HG02943 (cell line): Measurements from ENCODE around the gene TVP23C.
"Not testable (repeated sequence)": the region's sequence is repeated elsewhere in the genome, so short reads cannot be mapped to it uniquely, and the experiment has no call there.

Source experiments
- ATAC-seq: cut with Tn5 transposase; IDR thresholded peaks from one replicate; pipeline ENCODE4 v1.9.1; 2021; ENCODE audit warnings: mild to moderate bottlenecking, low read depth, moderate library complexity; ENCODE audit not compliant: unreplicated experiment

The TVP23C gene

DNA sequence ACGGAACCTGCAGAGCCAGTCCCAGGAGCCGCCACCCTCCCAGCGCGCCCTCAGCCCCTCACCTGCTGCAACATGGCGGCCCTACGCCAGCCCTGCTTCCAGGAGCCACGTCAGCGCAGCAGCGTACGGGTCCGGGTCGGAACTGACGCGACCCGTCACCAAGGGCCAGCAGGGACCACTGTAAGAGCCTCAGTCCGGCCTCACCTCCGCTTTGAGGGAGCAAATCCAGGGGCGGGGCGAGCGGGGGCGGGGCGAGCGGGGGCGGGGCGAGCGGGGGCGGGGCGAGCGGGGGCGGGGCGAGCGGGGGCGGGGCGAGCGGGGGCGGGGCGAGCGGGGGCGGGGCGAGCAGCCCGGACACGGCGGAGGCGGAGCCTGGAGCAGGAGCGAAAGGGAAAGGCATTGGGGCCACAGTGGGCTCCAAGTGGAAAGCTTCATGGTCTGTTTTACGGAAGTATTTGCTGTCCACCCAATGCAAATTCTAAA lies at the start of gene TVP23C:
TSS of gene TVP23C (minus strand) at position 109 of the 483 bp plus-strand sequence. CDS start at position 74, 35 bp downstream.
- peak; percentile 66 for ATAC-seq

DNA sequence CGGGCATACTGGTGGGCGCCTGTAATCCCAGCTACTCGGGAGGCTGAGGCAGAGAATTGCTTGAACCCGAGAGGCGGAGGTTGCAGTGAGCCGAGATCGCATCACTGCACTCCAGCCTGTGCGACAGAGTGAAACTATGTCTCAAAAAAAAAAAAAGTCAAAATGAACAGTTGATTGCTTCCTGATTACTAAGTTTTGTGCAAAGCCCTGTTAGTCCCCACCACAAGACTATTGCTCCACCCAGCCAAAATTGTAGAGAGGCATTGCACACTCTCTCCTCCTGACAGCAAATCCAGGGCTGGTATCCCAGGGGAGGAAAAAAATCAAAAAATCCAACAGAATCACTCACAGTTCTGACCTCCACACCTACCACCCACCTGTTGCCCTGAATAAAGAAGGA lies 29.7 kb upstream of the TVP23C start:
- not testable (repeated sequence) for ATAC-seq

DNA sequence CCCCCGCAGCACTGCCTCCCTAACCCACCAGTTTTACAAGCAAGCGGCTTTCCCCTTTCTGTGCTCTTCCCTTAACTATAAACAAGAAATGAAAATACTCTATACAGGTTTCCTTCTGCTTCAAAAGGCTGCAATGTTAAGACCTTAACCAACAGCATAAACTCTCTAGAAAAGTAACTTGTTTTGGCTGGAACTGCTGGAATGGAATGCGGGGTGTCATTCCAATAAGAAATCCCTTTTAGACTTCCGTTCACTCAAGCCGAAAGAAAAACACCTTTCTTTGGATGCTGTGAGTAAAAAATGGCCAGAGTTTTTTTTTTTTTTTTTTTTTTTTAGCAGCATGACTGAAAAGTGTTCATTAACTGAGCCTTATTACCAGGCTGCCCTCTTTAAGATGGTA lies 28.7 kb upstream of the TVP23C start:
- ATAC-seq: not testable (repeated sequence)

DNA sequence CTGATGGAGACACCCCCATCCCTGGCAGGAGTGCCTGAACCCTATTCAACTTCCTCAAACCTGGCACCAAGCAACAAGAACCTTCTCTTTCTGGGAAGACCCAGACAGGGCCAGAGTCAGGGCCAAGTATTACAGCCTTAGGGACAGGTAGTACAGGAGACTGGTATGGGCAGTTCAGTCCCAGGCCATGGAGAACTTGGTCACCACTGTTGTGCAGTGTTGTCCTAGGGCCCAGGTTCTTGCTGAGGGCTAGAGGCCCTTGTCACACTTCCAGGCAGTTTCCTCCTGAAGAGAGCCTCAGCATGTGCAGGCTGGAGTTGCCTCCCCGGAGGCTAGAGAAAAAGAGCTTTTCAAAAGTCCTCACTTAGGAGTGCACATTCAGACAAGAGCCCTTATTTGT lies 27.6 kb upstream of the TVP23C start:
- not testable (repeated sequence) for ATAC-seq

DNA sequence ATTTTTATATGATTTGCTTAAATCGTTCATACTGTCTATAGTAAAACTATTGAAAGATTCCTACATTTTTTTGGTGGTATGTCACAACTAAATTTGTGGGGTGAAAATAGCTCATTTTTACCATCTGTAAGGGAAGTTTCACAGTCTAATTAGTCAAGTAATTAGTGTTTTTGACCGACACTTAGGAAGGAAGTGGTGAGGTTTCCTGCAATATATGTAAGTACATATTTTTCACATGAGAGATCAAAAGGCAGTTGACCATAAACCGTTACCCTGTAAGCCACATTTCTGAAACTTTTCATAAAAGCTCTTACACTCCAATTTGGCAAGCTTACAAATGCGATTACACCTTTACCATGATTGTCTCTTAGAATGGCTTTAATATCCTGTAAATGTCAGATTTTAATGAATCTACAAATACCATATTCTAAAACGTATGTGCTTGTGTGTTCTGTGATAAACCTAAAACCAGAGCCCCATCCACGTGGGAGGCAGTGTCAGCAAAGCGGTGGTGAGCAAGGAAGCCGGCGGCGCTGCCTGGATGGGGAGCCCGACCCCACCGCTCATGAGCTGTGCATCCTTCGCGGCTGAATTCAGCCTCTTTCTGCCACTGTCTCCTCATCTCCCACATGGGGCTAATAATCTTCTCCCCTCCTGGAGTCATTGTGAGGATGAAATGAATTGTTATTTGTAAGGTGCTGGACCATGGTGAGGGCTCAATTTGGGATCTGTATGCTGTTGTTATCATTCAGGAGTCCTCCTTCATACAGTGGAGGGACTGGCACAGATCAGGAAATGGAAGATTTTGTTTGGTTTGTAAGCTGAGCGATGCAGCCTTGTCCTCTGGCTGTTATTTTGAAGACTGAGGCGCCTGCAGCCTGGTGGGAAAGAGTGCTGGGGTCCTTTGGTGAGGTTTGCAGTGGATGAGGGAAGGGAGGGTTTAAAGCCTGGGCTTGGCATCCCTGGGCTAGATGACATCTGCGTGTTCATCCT lies 26.6 kb upstream of the TVP23C start:
- ATAC-seq: not testable (repeated sequence)

DNA sequence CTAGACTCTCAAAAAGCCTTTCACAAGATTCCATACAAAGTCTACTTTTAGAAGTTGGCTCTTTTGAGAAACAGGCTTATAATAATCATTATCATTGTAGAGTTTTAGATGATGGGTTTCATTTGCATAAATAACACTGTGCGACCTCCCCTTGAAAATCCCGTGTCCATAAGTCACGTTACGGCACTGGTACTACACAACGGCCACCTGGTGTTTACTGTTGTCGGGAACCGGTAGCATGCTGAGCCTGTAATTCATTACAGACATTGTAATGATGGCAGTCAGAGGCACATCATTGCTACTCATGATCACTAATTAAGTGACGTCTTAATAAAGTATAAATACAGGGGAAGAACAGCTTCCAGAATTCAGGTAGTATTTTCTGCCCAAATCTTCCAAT lies 24.7 kb upstream of the TVP23C start:
- not testable (repeated sequence) for ATAC-seq

DNA sequence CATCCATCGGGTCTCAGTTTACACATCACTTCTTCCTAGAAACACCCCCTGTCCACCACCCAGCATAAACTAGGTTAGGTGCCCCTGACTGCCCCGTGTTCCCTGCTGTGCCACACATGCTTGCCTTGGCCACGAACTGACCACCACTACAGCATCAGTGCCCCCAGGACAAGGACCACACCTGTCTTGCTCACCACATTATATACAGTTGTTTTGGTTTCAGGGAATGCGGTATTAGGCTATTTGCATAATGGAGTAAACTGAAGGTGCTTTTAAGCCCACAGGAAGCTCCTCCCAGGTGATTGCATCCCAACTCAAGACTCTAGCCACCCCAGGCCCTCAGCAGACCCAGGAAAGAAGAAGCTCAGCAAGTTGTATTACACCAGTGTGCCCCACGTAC lies 20.0 kb upstream of the TVP23C start:
- not testable (repeated sequence) for ATAC-seq

DNA sequence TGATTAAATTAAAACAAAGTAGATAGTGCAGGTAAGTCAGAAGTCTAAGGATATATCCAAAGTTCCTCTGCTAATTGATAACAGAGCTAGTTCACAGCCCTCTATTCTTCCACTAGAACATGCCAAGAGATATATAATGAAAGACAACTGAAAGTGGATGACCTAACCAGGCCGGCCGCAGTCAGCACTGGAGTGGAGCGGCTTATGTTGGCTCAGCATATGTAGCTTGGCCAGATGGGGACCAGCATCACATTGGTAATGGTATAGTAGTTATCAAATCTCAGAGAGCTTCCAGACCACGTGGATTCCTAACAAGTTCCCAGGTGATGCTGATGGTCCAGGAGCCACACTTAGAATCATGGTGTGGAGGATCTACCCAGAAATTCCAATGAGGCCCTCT lies 18.2 kb upstream of the TVP23C start:
- ATAC-seq: not testable (repeated sequence)

DNA sequence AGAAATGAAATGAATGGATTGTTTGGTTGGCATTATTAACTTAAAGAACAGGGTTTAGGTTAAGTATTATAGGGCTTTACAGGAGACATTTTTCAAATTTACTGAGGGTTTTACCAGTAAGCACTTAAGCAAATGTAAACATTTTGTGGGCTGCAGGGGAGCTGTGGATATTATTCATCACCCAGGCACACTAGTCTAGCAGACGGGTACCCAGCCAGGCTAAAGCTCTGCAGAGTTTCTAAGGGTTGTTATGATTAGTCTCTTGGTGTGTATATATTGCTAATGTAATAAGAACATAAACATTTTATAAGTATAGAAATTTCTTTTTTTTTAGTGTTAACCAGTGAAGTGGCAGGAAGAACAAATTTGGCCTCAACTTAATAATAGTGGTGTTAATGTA lies 13.6 kb upstream of the TVP23C start:
- not testable (repeated sequence) for ATAC-seq

DNA sequence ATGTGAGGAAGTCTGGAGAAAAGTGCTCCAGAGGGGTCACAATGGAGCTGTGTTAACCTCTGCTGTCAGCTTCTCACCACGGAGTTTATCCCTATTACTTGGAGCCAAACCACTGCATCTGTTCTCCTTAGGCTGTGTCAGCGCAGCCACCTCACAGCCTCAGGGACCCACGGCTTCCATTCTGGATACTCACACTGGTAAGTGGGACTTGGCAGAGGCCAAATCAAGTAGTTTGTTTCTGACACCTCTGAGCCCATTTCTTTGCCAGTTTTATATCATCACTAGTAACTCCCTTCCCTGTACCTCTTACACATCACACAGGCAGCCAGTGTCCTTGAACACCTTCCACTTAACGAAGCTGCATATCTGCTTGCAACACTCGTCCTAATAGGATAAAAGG lies 11.4 kb upstream of the TVP23C start:
- ATAC-seq: not testable (repeated sequence)

DNA sequence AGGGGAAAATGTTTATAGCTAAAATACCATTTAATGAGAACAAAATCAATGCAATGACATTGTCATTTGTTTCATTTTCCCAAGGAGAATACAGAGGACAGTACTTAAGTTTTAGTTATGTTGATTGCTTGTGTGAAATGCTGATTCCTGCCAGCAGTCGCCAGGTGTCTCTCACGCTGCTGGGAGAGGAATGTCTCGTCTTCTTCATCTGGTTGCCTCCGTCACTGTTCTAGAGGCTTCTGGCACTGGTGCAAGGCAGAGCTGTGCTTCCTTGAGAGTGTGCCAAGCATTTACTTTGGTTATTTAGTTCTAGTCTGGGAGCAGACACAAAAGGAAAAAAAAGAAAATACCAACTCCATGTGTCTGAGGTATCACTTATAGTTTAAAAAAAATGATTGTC lies 10.6 kb upstream of the TVP23C start:
- not testable (repeated sequence) for ATAC-seq

DNA sequence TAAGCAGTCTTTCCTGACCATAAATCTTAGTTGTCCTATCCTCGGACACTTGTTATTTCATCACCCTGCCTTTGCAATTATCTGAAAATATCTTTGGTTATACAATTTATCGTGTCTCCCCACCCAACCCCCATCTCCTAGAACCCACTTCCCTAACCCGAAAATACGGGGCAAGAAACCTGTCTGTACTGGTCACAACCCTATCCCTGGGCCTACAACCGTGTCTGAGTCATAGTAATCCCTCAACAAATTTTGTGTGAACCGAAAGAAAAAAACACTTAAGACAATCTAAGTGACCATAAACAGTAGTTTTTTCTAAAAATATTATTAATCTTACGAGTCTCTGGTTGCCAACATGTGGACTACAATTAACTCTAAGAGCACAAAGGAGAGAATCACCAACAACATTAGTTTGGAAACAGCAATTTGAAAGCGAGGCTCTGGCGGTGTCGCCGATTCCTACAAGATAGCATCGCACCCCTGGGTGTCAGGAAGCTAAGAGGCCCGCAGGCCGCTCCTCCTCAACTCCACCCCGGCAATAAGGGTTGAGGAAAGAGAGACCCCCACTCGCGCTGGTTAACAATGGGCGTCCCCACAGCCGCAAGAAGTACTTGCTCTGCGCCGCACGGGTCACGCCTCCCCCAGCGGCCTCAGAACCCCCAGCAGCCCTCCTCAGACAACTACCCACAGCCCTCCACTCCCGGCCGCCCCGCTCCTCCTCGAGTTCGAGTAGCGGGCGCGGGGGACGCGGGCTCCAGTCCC lies 489 bp downstream of the TVP23C start:
- peak; percentile 44 for ATAC-seq

DNA sequence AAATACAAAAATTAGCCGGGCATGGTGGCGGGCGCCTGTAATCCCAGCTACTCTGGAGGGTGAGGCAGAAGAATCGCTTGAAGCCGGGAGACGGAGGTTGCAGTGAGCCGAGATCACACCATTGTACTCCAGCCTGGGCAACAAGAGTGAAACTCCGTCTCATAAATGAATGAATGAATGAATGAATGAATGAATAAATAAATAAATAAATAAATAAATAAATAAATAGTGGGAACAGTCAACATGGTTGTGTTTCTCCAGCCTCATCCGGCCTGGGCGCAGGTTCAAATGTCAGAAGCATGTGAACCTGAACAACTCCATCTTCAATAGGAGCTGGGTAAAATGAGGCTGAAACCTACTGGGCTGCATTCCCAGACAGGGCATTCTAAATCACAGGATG lies 1.8 kb downstream of the TVP23C start:
- not testable (repeated sequence) for ATAC-seq

DNA sequence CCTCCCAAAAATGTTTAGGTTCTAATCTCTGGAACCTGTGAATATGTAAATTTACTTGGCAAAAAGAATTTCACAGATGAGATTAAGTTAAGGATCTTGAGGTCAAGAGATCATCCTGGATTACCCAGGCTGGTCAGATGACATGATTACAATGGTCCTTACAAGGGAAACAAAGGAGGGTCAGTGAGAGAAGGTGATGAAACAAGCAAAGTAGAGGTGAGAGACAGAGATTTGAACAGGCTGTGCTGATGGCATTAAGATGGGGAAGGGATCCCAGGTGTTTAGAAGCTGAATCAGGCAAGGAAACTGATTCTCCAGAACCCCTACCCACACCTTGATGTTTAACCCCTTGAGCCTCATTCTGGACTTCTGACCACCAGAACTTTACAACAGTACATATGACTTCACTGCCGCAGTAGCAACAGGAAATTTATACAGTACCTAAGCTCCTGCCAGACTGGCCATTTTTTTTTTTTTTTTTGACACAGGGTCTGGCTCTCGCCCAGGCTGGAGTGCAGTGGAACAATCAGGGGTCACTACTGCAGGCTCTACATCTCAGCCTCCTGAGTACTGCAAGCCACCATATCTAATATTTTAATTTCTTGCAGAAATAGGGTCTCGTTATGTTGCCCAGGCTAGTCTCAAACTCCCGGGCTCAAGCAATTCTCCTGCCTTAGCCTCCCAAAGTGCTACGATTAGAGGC lies 4.7 kb downstream of the TVP23C start:
- ATAC-seq: not testable (repeated sequence)

DNA sequence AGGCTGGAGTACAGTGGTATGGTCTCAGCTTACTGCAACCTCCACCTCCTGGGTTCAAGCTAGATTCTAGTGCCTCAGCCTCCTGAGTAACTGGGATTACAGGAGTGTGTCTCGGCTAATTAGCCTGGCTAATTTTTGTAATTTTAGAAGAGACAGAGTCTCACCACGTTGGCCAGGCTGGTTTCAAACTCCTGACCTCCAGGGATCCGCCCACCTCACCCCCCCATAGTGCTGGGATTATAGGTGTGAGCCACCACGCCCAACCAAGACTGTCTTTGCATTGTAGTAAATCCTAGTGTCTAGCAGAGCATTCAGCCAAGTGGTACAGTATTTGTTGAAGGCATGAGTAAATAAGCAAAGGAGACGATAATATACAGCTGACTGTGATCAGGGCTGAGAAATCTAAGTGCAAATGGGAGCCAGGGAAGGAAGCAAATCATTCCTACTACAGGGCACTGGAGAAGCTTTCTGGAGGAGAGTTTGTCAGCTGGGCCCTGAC lies 5.9 kb downstream of the TVP23C start:
- not testable (repeated sequence) for ATAC-seq

DNA sequence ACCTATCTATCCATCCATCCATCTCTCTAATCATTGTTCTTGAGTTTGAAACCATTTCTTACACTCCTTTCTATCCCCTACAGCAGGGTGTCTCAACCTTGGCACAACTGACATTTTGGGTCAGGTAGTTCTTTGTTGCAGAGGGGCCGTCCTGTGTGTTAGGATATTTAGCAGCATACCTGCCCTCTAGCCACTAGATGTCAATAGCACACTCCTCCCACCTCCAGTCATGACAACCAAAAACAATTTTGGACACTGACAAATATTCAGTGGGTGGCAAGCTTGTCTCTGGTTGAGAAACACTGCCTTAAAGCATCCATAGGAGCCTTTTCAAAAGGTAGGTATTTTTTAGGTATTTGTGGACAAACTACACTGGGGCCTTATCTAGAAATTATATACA lies 10.4 kb downstream of the TVP23C start:
- ATAC-seq: not testable (repeated sequence)

DNA sequence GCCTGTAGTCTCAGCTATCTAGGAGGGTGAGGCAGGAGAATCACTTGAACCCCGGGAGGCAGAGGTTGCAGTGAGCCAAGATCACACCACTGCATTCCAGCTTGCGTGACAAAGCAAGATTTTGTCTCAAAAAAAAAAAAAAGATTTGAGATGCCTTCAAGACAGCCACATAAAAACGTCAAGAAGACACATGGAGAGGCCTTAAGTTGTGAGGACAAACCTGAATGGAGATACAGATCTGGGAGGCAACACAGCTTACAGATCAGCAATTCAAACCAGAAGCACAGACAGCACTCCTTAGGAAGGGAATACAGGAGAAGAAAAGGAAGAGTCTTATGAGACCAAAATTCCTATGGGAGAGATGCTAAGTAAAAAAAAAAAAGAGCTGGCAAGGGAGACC lies 13.7 kb downstream of the TVP23C start:
- ATAC-seq: not testable (repeated sequence)

DNA sequence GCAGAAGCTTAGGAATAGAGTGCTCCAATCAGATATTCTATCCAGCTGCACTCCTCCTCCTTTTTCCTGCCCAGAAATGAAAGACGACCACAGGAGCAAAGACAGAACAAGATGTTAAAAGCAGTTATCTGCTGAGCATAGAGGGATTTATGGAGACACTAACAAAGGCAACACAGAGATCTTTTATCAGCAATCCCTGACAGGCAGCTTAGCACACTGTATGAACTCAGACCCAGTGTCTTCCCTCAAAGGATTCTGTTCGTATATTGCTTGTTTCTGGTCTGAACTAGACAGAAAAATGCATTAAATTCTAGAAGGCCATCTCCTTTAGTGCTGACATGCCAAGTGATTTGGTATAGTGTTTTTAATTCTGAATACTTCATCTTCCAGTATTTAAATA lies 16.7 kb downstream of the TVP23C start:
- not testable (repeated sequence) for ATAC-seq

DNA sequence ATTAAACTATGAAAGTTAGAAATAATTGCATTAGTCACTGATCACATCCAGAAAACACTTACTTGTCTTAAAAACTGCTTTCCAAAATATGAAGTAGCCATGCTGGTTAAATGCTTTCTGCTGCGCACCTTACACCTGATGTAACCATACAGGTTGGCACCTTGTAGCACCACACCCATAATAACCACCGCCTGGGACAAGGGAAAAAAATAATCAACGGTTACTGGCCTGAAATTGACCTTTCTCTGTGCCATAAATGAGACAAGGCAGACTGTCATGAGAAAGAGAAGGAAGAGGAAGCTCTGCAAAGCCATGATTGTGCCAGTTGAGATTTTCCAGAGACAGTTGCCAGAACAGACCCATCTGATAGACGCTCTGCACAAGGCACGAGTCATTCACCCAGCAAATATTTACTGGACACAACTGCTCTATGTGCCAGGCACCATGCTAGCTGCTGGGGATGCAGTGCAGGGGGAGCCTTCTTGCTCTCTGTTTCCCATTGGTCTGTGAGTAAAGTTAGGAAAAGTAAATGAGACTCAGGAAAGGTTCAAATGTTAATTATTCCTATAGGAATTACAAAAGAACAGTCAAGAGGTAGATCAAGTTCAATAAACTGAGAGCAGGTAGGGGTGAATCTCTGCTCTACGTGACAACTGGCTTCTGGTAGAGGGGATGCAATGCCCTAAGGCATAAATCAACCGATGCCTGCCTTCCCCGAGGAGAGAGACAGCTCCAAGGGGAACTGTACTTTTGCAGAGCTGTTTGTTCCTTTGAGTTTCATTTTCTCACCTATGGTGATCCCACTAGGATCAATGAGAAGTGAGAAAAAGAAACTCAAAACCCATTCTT lies 22.7 kb downstream of the TVP23C start:
- ATAC-seq: not testable (repeated sequence)
